GM19351 (cell line): Measurements from ENCODE around the gene MYO1F.
A peak's percentile ranks its signal among the peaks of the same experiment; 100 is the strongest.

Experiments
- ATAC-seq: cut with Tn5 transposase; IDR thresholded peaks from one replicate; pipeline ENCODE4 v1.9.1; 2021; ENCODE audit warnings: mild to moderate bottlenecking, moderate library complexity; ENCODE audit not compliant: unreplicated experiment

MYO1F gene

DNA sequence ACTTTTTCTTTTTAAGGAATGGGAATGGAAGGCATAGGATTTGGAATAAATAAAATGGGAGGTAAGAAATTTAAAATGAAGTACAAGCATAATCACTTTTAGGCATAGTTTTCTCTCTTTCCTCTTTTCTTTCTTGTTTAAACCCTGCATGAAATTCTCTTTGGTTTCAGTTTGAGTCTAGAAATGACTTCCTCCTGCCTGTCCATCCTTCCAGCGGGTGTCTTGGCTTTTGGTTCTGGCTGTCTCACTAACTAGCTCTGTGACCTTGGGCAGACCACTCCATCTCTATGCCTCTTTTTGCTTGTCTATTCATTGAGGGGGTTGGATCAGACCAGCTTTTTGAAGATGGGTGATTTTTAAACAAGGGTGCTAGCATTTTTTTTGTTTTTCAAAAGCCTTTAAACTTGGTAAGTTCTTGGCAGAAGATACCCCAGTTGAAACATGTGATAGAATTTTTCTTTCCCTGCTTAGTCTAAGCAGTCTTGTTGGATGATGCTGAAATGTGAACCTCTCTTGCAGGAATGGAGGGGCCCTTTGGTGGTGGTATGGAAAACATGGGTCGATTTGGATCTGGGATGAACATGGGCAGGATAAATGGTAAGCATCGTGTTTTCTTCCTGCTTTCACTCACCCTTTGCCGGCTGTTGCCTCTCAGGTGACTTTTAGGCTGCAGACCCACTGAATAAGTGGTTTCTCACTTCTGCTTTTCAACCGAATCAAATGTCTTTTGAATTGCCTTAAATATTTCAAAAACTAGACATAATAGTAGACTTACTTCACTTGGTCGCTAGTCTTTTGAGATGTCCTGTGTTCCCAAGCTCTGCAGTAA, 103.4 kb downstream of the MYO1F start:
- ATAC-seq, result peak; percentile 72
